ENCODE results near the gene CCL3. TPM values are rescaled to one million over a fixed set of nuclear protein-coding genes. Genes with fewer than 3 reads are reported as not detected.

CCL3 gene
- total RNA-seq, 1 experiment from 2014 or later = 1.1 TPM

GRCh38 chr17:36074365-36074764 lies 15.6 kb downstream of the CCL3 start:
- no peak overlapping the region for H3K27ac ChIP-seq (ENCODE audit: low read length)
- TF ChIP-seq CTCF (IDR thresholded peaks at IDR 0.05) (no peak), TCF7L2 (IDR thresholded peaks at IDR 0.05; ENCODE audit: low read depth, low read length) (no peak), POLR2AphosphoS5 (IDR thresholded peaks at IDR 0.05; ENCODE audit: low read depth, low read length) (no peak), REST (IDR thresholded peaks at IDR 0.05; ENCODE audit: insufficient read depth in 1 of 2, low read depth in 2 of 2, low read length in 1 of 2) (no peak), SIN3A (IDR thresholded peaks at IDR 0.05; ENCODE audit: borderline replicate concordance, insufficient read depth, low read depth, low read length) (no peak)
- peaks cover 7% of the 10 kb centered on the region; the same call in 1 of the 2 replicates for H3K27me3 ChIP-seq (ENCODE audit: control insufficient read depth, insufficient read depth, low read length)
- H3K36me3 ChIP-seq (ENCODE audit: control insufficient read depth, insufficient read depth, low read length) = no peaks in the 10 kb centered on the region
- no TSS peak for BruUV-seq (replicated peaks)
- in situ Hi-C loops (cut with HindIII; ENCODE audit: low pct_unique_long_range_greater_than_20kb, low sequenced_read_pairs) (no loop called here), intact Hi-C loops (cut with micrococcal nuclease; ENCODE audit: unreplicated experiment) (no loop called here)
- DNase-seq (ENCODE audit: low read depth, low spot score) (no peak), ATAC-seq (no peak)
- CTCF ChIA-PET = no interaction called here
- POLR2A ChIA-PET = no interaction called here
- no peaks in the 10 kb centered on the region for H3K4me1 ChIP-seq (ENCODE audit: control insufficient read depth, insufficient read depth, low read length)
- H3K4me3 ChIP-seq (ENCODE audit: low read depth in 2 of 2, low read length in 2 of 2) = no peak overlapping the region
- no peaks in the 10 kb centered on the region for H3K9me3 ChIP-seq (ENCODE audit: control insufficient read depth, insufficient read depth, low read depth, low read length)

GRCh38 chr17:36072431-36073121 lies 17.4 kb downstream of the CCL3 start:
- Histone ChIP-seq H3K36me3 (ENCODE audit: control insufficient read depth, insufficient read depth, low read length) (no peaks in the 10 kb centered on the region), H3K27me3 (ENCODE audit: control insufficient read depth, insufficient read depth, low read length) (peaks cover 7% of the 10 kb centered on the region; the same call in 1 of the 2 replicates), H3K4me1 (ENCODE audit: control insufficient read depth, insufficient read depth, low read length) (no peaks in the 10 kb centered on the region), H3K4me3 (ENCODE audit: low read depth in 2 of 2, low read length in 2 of 2) (no peak overlapping the region), H3K9me3 (ENCODE audit: control insufficient read depth, insufficient read depth, low read depth, low read length) (no peaks in the 10 kb centered on the region), H3K27ac (ENCODE audit: low read length) (no peak overlapping the region)
- intact Hi-C loops (cut with micrococcal nuclease; ENCODE audit: unreplicated experiment) = loop anchor here (2.0 kb wide), 1 partner anchor 96 kb away; no protein-coding TSS in a partner anchor
- CTCF ChIA-PET = interaction anchor here (1.0 to 1.9 kb wide), 6 partner anchors 55 to 103 kb away, joined by 3 to 18 read pairs (median 4); partner anchors contain the start of genes CCL15 and CCL23
- POLR2A ChIA-PET = no interaction called here
- BruUV-seq (replicated peaks) = no TSS peak
- TF ChIP-seq CTCF (IDR thresholded peaks at IDR 0.05) (peak; percentile 84), POLR2AphosphoS5 (IDR thresholded peaks at IDR 0.05; ENCODE audit: low read depth, low read length) (no peak), REST (IDR thresholded peaks at IDR 0.05; ENCODE audit: insufficient read depth in 1 of 2, low read depth in 2 of 2, low read length in 1 of 2) (no peak), TCF7L2 (IDR thresholded peaks at IDR 0.05; ENCODE audit: low read depth, low read length) (no peak), SIN3A (IDR thresholded peaks at IDR 0.05; ENCODE audit: borderline replicate concordance, insufficient read depth, low read depth, low read length) (no peak)
- peak; percentile 90 for ATAC-seq
- peak; percentile 22 for DNase-seq (ENCODE audit: low read depth, low spot score)
- in situ Hi-C loops (cut with HindIII; ENCODE audit: low pct_unique_long_range_greater_than_20kb, low sequenced_read_pairs) = no loop called here

Data from Panc1 (cell line).